SK-N-SH (cell line): ENCODE results near the gene SSR4. TPM values are rescaled to one million over a fixed set of nuclear protein-coding genes. Genes with fewer than 3 reads are reported as not detected.

ENCODE experiments used
- CTCF ChIA-PET: fragments of 300-600, 350-600 bp; formaldehyde crosslinking; extraction: SDS; loops from one replicate; lab custom pipeline; 2021; lab: Yijun Ruan, JAX
- POLR2A ChIA-PET: fragments of 350-600 bp; sonication (Branson Sonifier 250); formaldehyde crosslinking; extraction: SDS; loops from one replicate; lab custom pipeline; 2020; ENCODE audit warnings: antibody characterized with exemption, inconsistent platforms; lab: Yijun Ruan, JAX
- DNase-seq: peaks from one replicate; pipeline ENCODE4 v3.0.0; 2012
- H2AFZ ChIP-seq: fragments of 200-600 bp; sonication (generic); 2 replicates; pipeline ENCODE4 v1.8.1; 2016; ENCODE audit warnings: antibody characterized with exemption, mild to moderate bottlenecking, low read depth
- H3F3A ChIP-seq: fragments of 200-600 bp; sonication (generic); replicated peaks from 2 replicates; pipeline ENCODE3; 2016; ENCODE audit warnings: antibody characterized with exemption, mild to moderate bottlenecking; ENCODE audit not compliant: insufficient read depth
- H3K27ac ChIP-seq, 2 experiments: fragments of 200-500 bp in 1 of 2; fragments of 200-600 bp in 1 of 2; sonication (Bioruptor generic) in 1 of 2; sonication (generic), shearing (Covaris generic) in 1 of 2; 2 replicates each; pipeline versions ENCODE4 v1.5.1 to v1.6.1; 2014 to 2016; ENCODE audit warnings: low read depth in 2 of 2, inconsistent platforms in 1 of 2, low read length in 1 of 2, mild to moderate bottlenecking in 1 of 2, mixed read lengths in 1 of 2
- H3K27me3 ChIP-seq: fragments of 200-600 bp; sonication (generic), shearing (Covaris generic); 2 replicates; pipeline ENCODE4 v1.6.1; 2016; ENCODE audit warnings: mixed run types; ENCODE audit not compliant: insufficient read depth
- H3K36me3 ChIP-seq, 2 experiments: fragments of 200-500 bp in 1 of 2; fragments of 200-600 bp in 1 of 2; sonication (Bioruptor generic) in 1 of 2; sonication (generic) in 1 of 2; replicated peaks in 1 of 2; 2 replicates each; pipeline versions ENCODE3 to v1.5.1; 2014 to 2016; ENCODE audit warnings: low read length in 1 of 2, mild to moderate bottlenecking in 1 of 2; ENCODE audit not compliant: insufficient read depth in 2 of 2, control insufficient read depth in 1 of 2
- H3K4me1 ChIP-seq, 2 experiments: fragments of 200-500 bp in 1 of 2; fragments of 200-600 bp in 1 of 2; sonication (Bioruptor generic) in 1 of 2; sonication (generic), shearing (Covaris generic) in 1 of 2; 2 replicates each; pipeline versions ENCODE4 v1.5.1 to v1.6.1; 2014 to 2016; ENCODE audit warnings: low read depth in 1 of 2, low read length in 1 of 2, mixed run types in 1 of 2; ENCODE audit not compliant: insufficient read depth in 2 of 2, control insufficient read depth in 1 of 2
- H3K4me2 ChIP-seq: fragments of 200-600 bp; sonication (generic), shearing (Covaris generic); 2 replicates; pipeline ENCODE4 v1.6.1; 2017; ENCODE audit warnings: mixed run types
- H3K4me3 ChIP-seq, 2 experiments: fragments of 200-500 bp in 1 of 2; fragments of 200-600 bp in 1 of 2; sonication (Bioruptor generic) in 1 of 2; sonication (generic), shearing (Covaris generic) in 1 of 2; 2 replicates each; pipeline versions ENCODE4 v1.5.1 to v1.8.1; 2014 to 2016; ENCODE audit warnings: low read depth in 2 of 2, inconsistent platforms in 1 of 2, low read length in 1 of 2, mild to moderate bottlenecking in 1 of 2, mixed read lengths in 1 of 2, moderate library complexity in 1 of 2
- H3K79me2 ChIP-seq: fragments of 200-600 bp; sonication (generic); 2 replicates; pipeline ENCODE4 v1.8.1; 2017; ENCODE audit warnings: mild to moderate bottlenecking; ENCODE audit not compliant: insufficient read depth
- H3K9ac ChIP-seq: fragments of 200-600 bp; sonication (generic); 2 replicates; pipeline ENCODE4 v1.6.1; 2017; ENCODE audit warnings: mixed run types
- H3K9me2 ChIP-seq: fragments of 200-600 bp; sonication (generic); 2 replicates; pipeline ENCODE4 v1.6.1; 2017; ENCODE audit warnings: mixed run types
- H3K9me3 ChIP-seq: fragments of 200-600 bp; sonication (generic); 2 replicates; pipeline ENCODE4 v1.6.1; 2017; ENCODE audit warnings: mixed run types, mild to moderate bottlenecking, moderate library complexity
- H4K20me1 ChIP-seq: fragments of 200-600 bp; sonication (generic); 2 replicates; pipeline ENCODE4 v1.6.1; 2017; ENCODE audit warnings: mild to moderate bottlenecking, mixed run types; ENCODE audit not compliant: insufficient read depth
- CHD2 ChIP-seq: fragments of 150-350 bp; IDR thresholded peaks from 2 replicates; pipeline ENCODE4 v1.6.1; 2018; ENCODE audit warnings: low read length; ENCODE audit not compliant: partially characterized antibody
- EZH2phosphoT487 ChIP-seq: fragments of 200-600 bp; sonication (generic); IDR thresholded peaks from 2 replicates; pipeline ENCODE4 v1.6.1; 2017; ENCODE audit warnings: low read depth, mixed run types, mild to moderate bottlenecking, antibody characterized with exemption, moderate library complexity, borderline replicate concordance
- FOXM1 ChIP-seq: IDR thresholded peaks from 2 replicates; pipeline ENCODE4 v1.4.0; 2012; ENCODE audit warnings: low read depth, mild to moderate bottlenecking
- GABPA ChIP-seq: IDR thresholded peaks from 2 replicates; pipeline ENCODE4 v1.4.0; 2012; ENCODE audit warnings: low read depth, mild to moderate bottlenecking
- IRF3 ChIP-seq: fragments of 150-350 bp; IDR thresholded peaks from 2 replicates; pipeline ENCODE4 v1.6.1; 2016; ENCODE audit warnings: mild to moderate bottlenecking, low read depth, low read length
- MXI1 ChIP-seq: IDR thresholded peaks from 2 replicates; pipeline ENCODE4 v1.6.1; 2012; ENCODE audit warnings: mild to moderate bottlenecking, low read depth, low read length, improper control_type of control experiment
- NRF1 ChIP-seq: IDR thresholded peaks from 2 replicates; pipeline ENCODE4 v1.6.1; 2012; ENCODE audit warnings: low read depth, mild to moderate bottlenecking, low read length
- RAD21 ChIP-seq: IDR thresholded peaks from 2 replicates; pipeline ENCODE4 v1.6.1; 2012; ENCODE audit warnings: mild to moderate bottlenecking, low read length
- REST ChIP-seq: IDR thresholded peaks from 2 replicates; pipeline ENCODE4 v1.6.1; 2012; ENCODE audit warnings: mild to moderate bottlenecking, low read depth, low read length, moderate library complexity
- RXRA ChIP-seq: IDR thresholded peaks from 2 replicates; pipeline ENCODE4 v1.4.0; 2012; ENCODE audit warnings: low read depth, mild to moderate bottlenecking, borderline replicate concordance
- SMC3 ChIP-seq: IDR thresholded peaks from 2 replicates; pipeline ENCODE4 v1.6.1; 2012; ENCODE audit warnings: low read depth, low read length, improper control_type of control experiment
- TAF1 ChIP-seq: IDR thresholded peaks from 2 replicates; pipeline ENCODE4 v1.6.1; 2012; ENCODE audit warnings: low read depth, mild to moderate bottlenecking, low read length, moderate library complexity, borderline replicate concordance
- TCF12 ChIP-seq: IDR thresholded peaks from 2 replicates; pipeline ENCODE4 v1.4.0; 2012
- TEAD4 ChIP-seq: IDR thresholded peaks from 2 replicates; pipeline ENCODE4 v1.4.0; 2012; ENCODE audit warnings: mild to moderate bottlenecking, borderline replicate concordance; ENCODE audit not compliant: insufficient read depth
- USF2 ChIP-seq: fragments of 150-350 bp; IDR thresholded peaks from 2 replicates; pipeline ENCODE4 v1.6.1; 2017; ENCODE audit warnings: antibody characterized with exemption, low read length, low read depth, borderline replicate concordance
- WGBS: methylation state at CpG from one replicate; pipeline ENCODE4 v1.1.6; 2017; ENCODE audit warnings: low lambda C conversion rate; 5-methylcytosine and 5-hydroxymethylcytosine counted together
- polyA plus RNA-seq, 3 experiments: library from polyadenylated mRNA; depleted of rRNA; stranded (reverse); fragments of >200 nt; gene quantifications; 2 replicates each; pipeline ENCODE4 v1.2.3, GENCODE V29; 2012

The SSR4 gene
- polyA plus RNA-seq, 1 of the 3 experiments (the other 2 are of a cell fraction) = 367 TPM

- Histone ChIP-seq H3K27ac (no peak overlapping the region), H3K4me2 (no peak overlapping the region), H3K9me2 (no peaks in the 10 kb centered on the region), H4K20me1 (no peaks in the 10 kb centered on the region), H3K9me3 (no peaks in the 10 kb centered on the region), H3K36me3 (no peaks in the 10 kb centered on the region), H3K79me2 (no peaks in the 10 kb centered on the region), H3K4me1 (no peaks in the 10 kb centered on the region), H3K27me3 (peaks cover 51% of the 10 kb centered on the region), H3F3A (no peaks in the 10 kb centered on the region), H3K9ac (no peak overlapping the region), H3K4me3 (no peak overlapping the region), H2AFZ (no peak overlapping the region)
- DNase-seq = no peak
- ChIA-PET CTCF (interaction anchor here (1.8 kb wide), 1 partner anchor 86 kb away, joined by 5 read pairs; no protein-coding TSS in a partner anchor), POLR2A (no interaction called here)
- 65% methylated on average over 6 of the region's 6 CpGs for WGBS
- no peak for TF ChIP-seq TEAD4
- no peak for TF ChIP-seq RAD21
- no peak for TF ChIP-seq SMC3
- TF ChIP-seq NRF1 = no peak
- no peak for TF ChIP-seq MXI1
These were observed 42.5 kb downstream of the SSR4 start for GRCh38 chrX:153836921-153837320.

GRCh38 chrX:153844509-153845082, 50.1 kb downstream of the SSR4 start:
- DNase-seq = no peak
- Histone ChIP-seq H3K4me1 (no peaks in the 10 kb centered on the region), H3K4me2 (no peak overlapping the region), H3K36me3 (no peaks in the 10 kb centered on the region), H3K4me3 (no peak overlapping the region), H3K9ac (no peak overlapping the region), H3K27me3 (peaks cover 41% of the 10 kb centered on the region), H3F3A (no peaks in the 10 kb centered on the region), H3K9me2 (no peaks in the 10 kb centered on the region), H3K27ac (no peak overlapping the region), H3K9me3 (no peaks in the 10 kb centered on the region), H2AFZ (no peak overlapping the region), H4K20me1 (no peaks in the 10 kb centered on the region), H3K79me2 (no peaks in the 10 kb centered on the region)
- TF ChIP-seq RAD21 (no peak), RXRA (no peak), CHD2 (no peak), TCF12 (no peak), IRF3 (no peak), TAF1 (no peak), EZH2phosphoT487 (no peak), FOXM1 (no peak), GABPA (no peak), MXI1 (no peak), REST (no peak), USF2 (no peak)
- 26% methylated on average over 6 of the region's 6 CpGs for WGBS
- ChIA-PET CTCF (no interaction called here), POLR2A (no interaction called here)
